ENCODE data around the gene ARAP3.

ARAP3 gene

DNA sequence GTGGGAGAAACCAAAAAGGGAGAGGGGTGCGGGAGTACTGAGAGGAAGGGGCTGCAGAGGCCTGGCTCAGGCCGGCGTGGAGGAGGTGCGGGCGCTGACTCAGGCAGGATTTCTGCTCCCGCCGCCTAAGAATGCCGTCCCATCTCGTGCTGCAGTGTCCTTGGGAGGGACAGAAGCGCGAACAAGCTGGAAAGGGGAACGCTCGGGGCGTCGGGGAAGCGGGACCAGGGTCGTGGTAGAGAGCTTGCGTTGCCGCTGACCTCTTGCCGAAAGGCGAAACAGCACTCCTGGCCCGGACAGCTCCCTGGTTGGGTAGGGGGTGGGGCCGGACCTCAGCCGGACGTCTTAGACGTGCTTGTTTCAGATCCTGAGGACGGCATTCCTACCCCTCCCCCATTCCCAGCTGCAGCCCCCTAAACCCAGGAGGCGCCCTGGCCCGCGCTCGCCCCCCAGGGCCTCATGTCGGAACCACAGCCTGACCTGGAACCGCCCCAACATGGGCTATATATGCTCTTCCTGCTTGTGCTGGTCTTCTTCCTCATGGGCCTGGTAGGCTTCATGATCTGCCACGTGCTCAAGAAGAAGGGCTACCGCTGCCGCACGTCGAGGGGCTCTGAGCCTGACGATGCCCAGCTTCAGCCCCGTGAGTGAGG is 44.1 kb downstream of the ARAP3 start:
- H3K9me3 Mint-ChIP-seq, result no peaks in the 10 kb centered on the region
- peak; percentile 54 to 63 (median 57) for DNase-seq
- H3K36me3 Mint-ChIP-seq (ENCODE audit: insufficient read depth), result peaks cover 11% of the 10 kb centered on the region
- H3K27ac Mint-ChIP-seq, result peak overlapping the region; percentile 63 to 78
- ATAC-seq (replicated peaks), result peak; percentile 53
- H3K27me3 Mint-ChIP-seq, result no peaks in the 10 kb centered on the region
- H3K4me3 Mint-ChIP-seq, result peak overlapping the region; percentile 88 to 89
- H3K4me1 Mint-ChIP-seq (ENCODE audit: low read depth in 2 of 2), result peaks cover 32 to 33% of the 10 kb centered on the region in 2 donors

- ATAC-seq (replicated peaks) (peak; percentile 62), DNase-seq (peak; percentile 47 to 57 (median 55))
- Mint-ChIP-seq H3K4me3 (peak overlapping the region; percentile 88 to 89), H3K27me3 (no peaks in the 10 kb centered on the region), H3K4me1 (ENCODE audit: low read depth in 2 of 2) (peaks cover 32 to 33% of the 10 kb centered on the region in 2 donors), H3K36me3 (ENCODE audit: insufficient read depth) (peaks cover 11% of the 10 kb centered on the region), H3K27ac (peak overlapping the region; percentile 63 to 78), H3K9me3 (no peaks in the 10 kb centered on the region)
Measured at GRCh38 chr5:141637123-141637766, 44.8 kb downstream of the ARAP3 start.

DNA sequence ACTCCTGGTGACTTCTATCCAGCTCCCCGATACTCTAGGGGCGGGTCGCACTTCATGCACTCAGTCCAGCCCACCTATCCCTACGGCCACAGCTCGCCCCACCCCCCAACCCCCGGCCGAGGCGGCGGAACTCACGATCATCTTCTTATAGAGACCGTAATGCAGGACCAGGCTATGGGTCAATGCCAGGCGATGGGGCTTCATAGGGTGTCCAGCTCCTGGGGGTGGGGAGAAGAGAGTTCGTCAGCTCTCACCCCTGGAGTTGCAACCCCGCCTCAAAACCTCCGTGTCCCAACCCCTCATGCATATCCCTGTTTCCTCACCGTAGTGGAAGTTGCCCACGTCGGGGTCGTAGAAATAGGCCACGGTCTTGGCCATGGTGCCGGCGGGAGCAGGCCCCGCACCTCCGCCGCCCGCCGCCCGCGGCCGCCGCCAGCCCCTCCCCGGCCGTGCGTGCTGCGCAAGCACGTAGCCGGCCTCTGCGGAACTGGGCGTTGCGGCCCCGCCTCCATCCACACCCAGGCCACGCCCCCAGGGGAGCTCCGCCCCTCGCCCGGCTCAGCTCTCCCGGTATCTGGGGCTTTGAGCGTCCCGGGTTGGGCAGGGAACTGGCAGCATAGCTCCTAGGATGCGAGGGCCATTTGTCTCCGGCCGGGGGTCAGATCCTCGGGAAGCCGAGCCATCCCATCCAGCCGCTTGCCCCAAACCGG is 45.5 kb downstream of the ARAP3 start, which contains the start of the genes HDAC3 and RELL2:
Gene HDAC3, minus strand, starts transcription at position 437 of the 710 bp plus-strand sequence. Its CDS starts 59 bp downstream, at position 378.
Gene RELL2, plus strand, starts transcription at position 585 of the 710 bp plus-strand sequence. CDS start 1,229 bp downstream, outside the sequence.
- Mint-ChIP-seq H3K4me1 (ENCODE audit: low read depth in 2 of 2) (peaks cover 30 to 33% of the 10 kb centered on the region in 2 donors), H3K27me3 (no peaks in the 10 kb centered on the region), H3K36me3 (ENCODE audit: insufficient read depth) (peaks cover 14% of the 10 kb centered on the region), H3K27ac (peak within 1 kb of the TSS; percentile 63 to 79), H3K9me3 (no peaks in the 10 kb centered on the region), H3K4me3 (peak within 1 kb of the TSS; percentile 88 to 89)
- peak; percentile 85 for ATAC-seq (replicated peaks)
- DNase-seq, result peak; percentile 94 to 98 (median 98)

- Mint-ChIP-seq H3K27me3 (no peaks in the 10 kb centered on the region), H3K36me3 (ENCODE audit: insufficient read depth) (peaks cover 19% of the 10 kb centered on the region), H3K9me3 (no peaks in the 10 kb centered on the region), H3K27ac (peak overlapping the region; percentile 63 to 79), H3K4me3 (peak overlapping the region; percentile 88 to 89), H3K4me1 (ENCODE audit: low read depth in 2 of 2) (peaks cover 29 to 31% of the 10 kb centered on the region in 2 donors)
- no peak for ATAC-seq (replicated peaks)
- DNase-seq, result no peak
Measured at GRCh38 chr5:141636106-141636412, 46.0 kb downstream of the ARAP3 start.

DNA sequence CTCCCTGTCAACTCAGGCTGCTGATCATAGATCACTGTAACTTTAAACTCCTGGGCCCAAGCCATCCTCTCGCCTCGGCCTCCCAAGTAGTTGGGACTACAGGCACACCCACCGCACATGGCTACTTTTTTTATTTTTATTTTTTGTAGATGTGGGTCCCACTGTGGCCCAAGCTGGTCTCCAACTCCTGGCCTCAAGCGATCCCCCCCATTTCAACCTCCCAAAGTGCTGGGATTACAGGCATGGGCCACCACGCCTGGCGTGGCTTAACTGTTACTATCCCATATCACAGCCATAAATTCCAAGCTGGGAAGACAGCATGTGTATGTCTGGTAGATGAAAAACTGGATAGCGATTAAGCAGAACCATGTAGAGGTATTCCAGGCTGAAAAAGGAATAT is 46.4 kb downstream of the ARAP3 start:
- ATAC-seq (replicated peaks) (no peak), DNase-seq (no peak)
- H3K4me1 Mint-ChIP-seq (ENCODE audit: low read depth in 2 of 2), result peaks cover 25 to 28% of the 10 kb centered on the region in 2 donors
- peak overlapping the region; percentile 63 to 79 for H3K27ac Mint-ChIP-seq
- peak overlapping the region; percentile 88 to 89 for H3K4me3 Mint-ChIP-seq
- H3K27me3 Mint-ChIP-seq, result no peaks in the 10 kb centered on the region
- H3K36me3 Mint-ChIP-seq (ENCODE audit: insufficient read depth), result peaks cover 21% of the 10 kb centered on the region
- H3K9me3 Mint-ChIP-seq, result no peaks in the 10 kb centered on the region

DNA sequence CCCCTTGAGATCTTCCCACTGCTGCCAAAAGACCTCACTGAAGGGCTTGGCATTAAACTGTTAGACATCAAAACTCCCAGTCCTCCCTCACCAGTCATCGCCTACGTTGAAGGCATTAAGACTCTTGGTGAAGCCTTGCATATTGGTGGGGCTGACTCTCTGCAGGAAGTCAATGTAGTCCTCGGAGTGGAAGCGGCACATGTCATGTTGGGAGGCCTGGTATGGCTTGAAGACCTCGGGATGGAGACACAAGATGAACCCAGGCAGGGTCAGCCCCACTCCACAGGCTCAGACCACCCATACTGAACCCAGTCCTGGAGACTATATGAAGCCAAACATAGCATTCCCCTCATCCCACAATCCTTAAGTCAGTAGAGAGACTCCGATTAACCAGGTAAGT is 47.3 kb downstream of the ARAP3 start:
- no peak for DNase-seq
- no peaks in the 10 kb centered on the region for H3K27me3 Mint-ChIP-seq
- H3K9me3 Mint-ChIP-seq, result no peaks in the 10 kb centered on the region
- H3K36me3 Mint-ChIP-seq (ENCODE audit: insufficient read depth), result peaks cover 26% of the 10 kb centered on the region
- peak overlapping the region; percentile 88 to 89 for H3K4me3 Mint-ChIP-seq
- H3K27ac Mint-ChIP-seq, result peak overlapping the region in 1 of 2 donors; percentile 63
- no peak for ATAC-seq (replicated peaks)
- peaks cover 25 to 31% of the 10 kb centered on the region in 2 donors for H3K4me1 Mint-ChIP-seq (ENCODE audit: low read depth in 2 of 2)

DNA sequence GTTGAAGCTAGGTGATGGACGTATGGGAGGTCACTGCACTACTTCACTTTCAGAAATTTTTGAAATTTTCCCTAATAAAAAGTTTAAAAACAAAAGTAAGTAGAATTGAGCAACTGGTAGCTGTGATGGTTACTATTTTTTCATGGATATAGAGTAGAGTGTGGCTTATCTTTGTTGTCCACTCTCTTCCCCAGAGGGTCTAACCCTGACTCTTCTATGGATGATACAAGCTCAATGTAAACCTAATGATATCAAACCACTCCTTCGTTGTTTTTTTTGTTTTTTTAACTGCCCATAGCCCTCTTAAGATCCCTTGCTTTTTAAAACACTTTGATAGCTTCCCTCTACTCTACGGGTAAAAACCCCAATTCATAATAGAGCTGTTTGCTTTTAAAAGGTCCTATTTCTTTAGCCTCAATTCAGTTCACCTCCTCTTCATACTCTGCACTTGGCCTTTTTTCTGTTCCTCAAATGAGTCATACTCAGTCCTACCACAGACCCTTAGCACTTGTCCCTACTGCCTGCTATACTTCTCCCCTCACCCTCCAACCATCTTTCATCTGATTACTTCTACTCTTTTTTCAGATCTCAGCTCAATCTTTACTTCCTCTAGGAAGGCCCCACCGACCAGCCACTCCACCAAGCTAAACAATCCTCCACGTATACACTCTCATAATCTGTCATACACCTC is 48.0 kb downstream of the ARAP3 start:
- no peak for ATAC-seq (replicated peaks)
- Mint-ChIP-seq H3K27ac (no peak overlapping the region), H3K4me3 (peak overlapping the region in 1 of 2 donors; percentile 2), H3K4me1 (ENCODE audit: low read depth in 2 of 2) (peaks cover 25 to 31% of the 10 kb centered on the region in 2 donors), H3K36me3 (ENCODE audit: insufficient read depth) (peaks cover 29% of the 10 kb centered on the region), H3K9me3 (no peaks in the 10 kb centered on the region), H3K27me3 (no peaks in the 10 kb centered on the region)
- DNase-seq, result no peak

DNA sequence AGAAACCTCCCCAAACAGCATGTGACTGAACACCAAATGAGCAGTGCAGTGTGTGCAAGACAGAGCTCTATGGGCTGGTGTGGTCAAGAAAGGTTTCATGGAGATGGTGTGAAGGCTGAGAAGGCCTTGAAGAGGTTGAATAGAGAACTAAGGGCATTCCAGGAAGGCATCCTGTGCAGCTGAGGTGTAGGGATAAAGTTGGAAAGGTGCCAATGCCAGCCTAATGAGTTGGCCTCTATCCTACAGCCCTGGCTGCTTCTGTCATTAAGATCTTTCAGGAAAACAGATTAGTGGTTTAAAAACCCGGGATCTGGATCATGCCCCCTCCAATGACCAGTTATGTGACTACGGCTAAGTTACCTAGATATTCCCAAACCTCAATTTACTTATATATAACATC is 49.4 kb downstream of the ARAP3 start:
- Mint-ChIP-seq H3K27me3 (no peaks in the 10 kb centered on the region), H3K4me3 (no peak overlapping the region), H3K36me3 (ENCODE audit: insufficient read depth) (peaks cover 27% of the 10 kb centered on the region), H3K4me1 (ENCODE audit: low read depth in 2 of 2) (peaks cover 23% of the 10 kb centered on the region in 2 donors), H3K27ac (no peak overlapping the region), H3K9me3 (no peaks in the 10 kb centered on the region)
- ATAC-seq (replicated peaks), result no peak
- DNase-seq, result no peak

DNA sequence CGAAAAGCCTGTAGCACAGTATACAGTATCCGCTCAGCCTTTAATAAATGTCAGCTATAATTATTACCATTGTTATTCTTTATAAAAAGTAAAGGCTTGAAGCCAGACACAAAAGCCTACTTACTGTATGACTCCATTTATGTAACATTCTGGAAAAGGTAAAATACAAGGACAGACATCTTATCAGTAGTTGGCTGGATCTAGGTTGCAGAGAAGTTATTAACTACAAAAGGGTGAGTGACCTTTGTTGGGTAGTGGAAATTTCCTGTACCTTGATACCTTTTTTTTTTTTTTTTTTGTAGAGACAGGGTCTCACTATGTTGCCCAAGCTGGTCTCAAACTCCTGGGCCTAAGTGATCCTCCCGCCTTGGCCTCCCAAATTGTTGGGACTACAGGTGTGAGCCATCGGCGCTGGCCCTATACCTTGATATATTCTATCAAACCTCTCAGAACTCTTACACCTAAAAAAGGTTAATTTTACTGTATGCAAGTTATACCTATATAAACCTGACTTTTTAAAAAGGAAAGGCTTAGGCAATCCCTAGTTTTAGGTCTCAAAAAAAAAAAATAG is 51.4 kb downstream of the ARAP3 start:
- H3K4me1 Mint-ChIP-seq (ENCODE audit: low read depth in 2 of 2), result peaks cover 17 to 21% of the 10 kb centered on the region in 2 donors

DNA sequence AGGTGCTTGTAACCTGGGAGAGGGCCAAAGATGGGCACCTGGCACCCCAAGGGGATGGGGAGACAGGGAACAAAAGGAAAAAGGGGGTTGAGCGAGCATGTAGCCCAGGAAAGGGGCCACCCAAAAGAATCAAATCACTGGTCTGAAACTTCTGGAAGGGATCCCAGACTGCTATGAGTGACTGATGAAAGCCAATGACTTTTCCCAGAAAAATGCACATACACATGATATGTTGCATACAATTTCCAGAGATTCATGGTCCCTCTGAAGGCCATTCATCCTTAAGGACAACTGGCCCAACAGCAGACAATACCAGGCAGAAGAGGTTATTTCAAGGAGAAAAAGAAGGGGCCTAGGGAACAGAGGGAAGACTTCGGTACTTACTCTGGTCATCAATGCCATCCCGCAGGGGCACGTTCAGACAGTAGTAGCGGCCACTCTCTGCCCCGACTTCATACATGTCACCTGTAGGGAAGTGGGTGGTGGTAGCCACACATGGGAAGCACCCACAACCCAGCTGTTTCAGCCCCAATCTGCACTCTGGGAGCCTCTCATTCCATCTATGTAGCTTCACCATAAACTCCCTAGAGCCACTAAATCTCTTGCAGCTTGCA is 53.7 kb downstream of the ARAP3 start:
- H3K4me1 Mint-ChIP-seq (ENCODE audit: low read depth in 2 of 2), result peaks cover 7% of the 10 kb centered on the region in 2 donors
- DNase-seq (no peak), ATAC-seq (replicated peaks) (no peak)
- peaks cover 61% of the 10 kb centered on the region for H3K36me3 Mint-ChIP-seq (ENCODE audit: insufficient read depth)
- H3K4me3 Mint-ChIP-seq, result no peak overlapping the region
- peak overlapping the region in 1 of 2 donors; percentile 80 for H3K27ac Mint-ChIP-seq
- no peaks in the 10 kb centered on the region for H3K9me3 Mint-ChIP-seq
- H3K27me3 Mint-ChIP-seq, result no peaks in the 10 kb centered on the region

More for the DNA sequence above, 51.4 kb downstream of the ARAP3 start:
- H3K4me3 Mint-ChIP-seq, result no peak overlapping the region
- ATAC-seq (replicated peaks) (no peak), DNase-seq (no peak)
- peaks cover 37% of the 10 kb centered on the region for H3K36me3 Mint-ChIP-seq (ENCODE audit: insufficient read depth)
- no peak overlapping the region for H3K27ac Mint-ChIP-seq
- no peaks in the 10 kb centered on the region for H3K27me3 Mint-ChIP-seq
- H3K9me3 Mint-ChIP-seq, result no peaks in the 10 kb centered on the region

DNA sequence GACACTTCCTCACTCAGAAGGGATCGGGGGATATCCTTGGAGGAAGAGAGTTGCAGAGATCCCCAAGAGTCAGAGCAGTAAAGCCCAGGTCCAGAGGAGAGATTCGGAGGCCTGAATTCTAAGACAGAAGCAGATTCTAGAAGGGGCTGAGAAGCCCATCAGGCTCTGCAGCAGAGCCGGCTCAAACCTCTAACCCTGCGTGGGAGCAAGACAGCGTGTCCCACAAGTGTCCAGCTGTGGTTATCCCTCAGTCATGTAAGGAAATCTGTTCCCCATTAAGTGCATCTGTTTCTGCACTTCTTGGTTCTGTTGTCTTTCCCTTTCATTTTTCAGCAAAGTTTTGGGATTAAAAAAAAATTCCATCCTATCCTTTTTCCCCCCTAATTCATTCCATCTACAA is 58.4 kb downstream of the ARAP3 start:
- Mint-ChIP-seq H3K27ac (peak overlapping the region in 1 of 2 donors; percentile 62), H3K4me1 (ENCODE audit: low read depth in 2 of 2) (peaks cover 4 to 5% of the 10 kb centered on the region in 2 donors), H3K36me3 (ENCODE audit: insufficient read depth) (peaks cover 59% of the 10 kb centered on the region), H3K9me3 (no peaks in the 10 kb centered on the region), H3K4me3 (no peak overlapping the region), H3K27me3 (no peaks in the 10 kb centered on the region)
- no peak for ATAC-seq (replicated peaks)
- DNase-seq, result no peak

GRCh38 chr5:141623186-141623585 is 58.8 kb downstream of the ARAP3 start:
- no peak overlapping the region for H3K4me3 Mint-ChIP-seq
- no peak for DNase-seq

More at GRCh38 chr5:141623186-141623585, 58.8 kb downstream of the ARAP3 start:
- Mint-ChIP-seq H3K27me3 (no peaks in the 10 kb centered on the region), H3K36me3 (ENCODE audit: insufficient read depth) (peaks cover 61% of the 10 kb centered on the region), H3K27ac (peak overlapping the region in 1 of 2 donors; percentile 62), H3K4me1 (ENCODE audit: low read depth in 2 of 2) (peaks cover 4 to 5% of the 10 kb centered on the region in 2 donors), H3K9me3 (no peaks in the 10 kb centered on the region)
- ATAC-seq (replicated peaks), result no peak
